Hypothalamus (tissue), 51 donors: Measurements from ENCODE around the gene LRCH3.

Experiments used
- DNase-seq, 51 donors: peaks; one replicate each; lab custom pipeline; 2025; lab: John Stamatoyannopoulos, UW

The LRCH3 gene

DNA sequence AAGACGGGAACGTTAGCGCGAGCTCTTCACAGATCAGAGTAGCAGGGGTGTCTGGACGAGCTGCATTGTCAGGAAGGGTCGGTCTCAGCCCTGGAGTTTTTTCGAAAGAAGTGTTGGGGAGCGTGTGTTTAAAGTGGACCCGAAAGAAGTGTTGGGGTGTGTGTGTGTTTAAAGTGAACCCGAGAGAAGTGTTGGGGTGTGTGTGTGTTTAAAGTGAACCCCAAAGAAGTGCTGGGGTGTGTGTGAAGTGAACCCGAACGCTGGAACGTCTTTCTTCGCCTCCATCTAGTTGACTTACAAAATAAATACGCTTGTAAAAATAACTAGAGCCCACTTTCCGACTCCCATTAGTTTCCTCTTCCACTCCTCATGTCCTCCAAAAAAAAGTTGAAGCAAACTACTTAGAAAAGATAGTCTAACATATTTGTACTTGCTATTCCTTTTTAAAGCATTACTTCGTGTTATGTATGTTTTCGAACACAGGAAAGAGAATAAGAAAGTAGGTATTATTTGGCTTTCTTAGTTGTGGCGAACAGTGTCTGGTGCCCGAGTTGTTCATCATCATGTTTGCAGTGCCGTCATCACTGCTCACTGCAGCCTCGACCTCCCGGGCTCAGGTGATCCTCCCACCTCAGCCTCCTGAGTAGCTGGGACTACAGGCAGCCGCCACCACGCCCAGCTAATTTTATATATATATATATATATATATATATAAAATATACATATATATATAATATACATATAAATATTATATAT, 1.0 kb downstream of the LRCH3 start:
- peak in 3 of 51 donors; percentile 25 to 42 (median 27) for DNase-seq

DNA sequence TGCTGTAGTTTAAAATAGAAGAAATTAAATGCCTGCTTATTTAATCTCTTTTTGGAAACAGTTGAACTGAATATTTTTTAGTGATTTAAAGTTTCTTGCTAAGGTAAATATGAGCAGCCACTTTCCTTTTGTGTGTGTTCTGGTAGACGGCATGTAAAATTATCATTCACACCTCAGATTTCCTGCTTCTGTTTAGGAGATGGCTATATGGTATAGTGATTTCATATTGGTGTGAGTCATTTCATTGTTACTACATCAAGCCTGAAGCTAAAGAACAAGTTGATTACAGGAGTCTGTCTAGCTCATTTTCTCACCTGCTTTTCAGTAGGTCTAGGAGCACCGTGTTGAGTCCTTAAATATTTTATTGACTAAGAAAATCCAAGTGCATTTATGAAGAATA, 2.2 kb downstream of the LRCH3 start:
- no peak for DNase-seq

DNA sequence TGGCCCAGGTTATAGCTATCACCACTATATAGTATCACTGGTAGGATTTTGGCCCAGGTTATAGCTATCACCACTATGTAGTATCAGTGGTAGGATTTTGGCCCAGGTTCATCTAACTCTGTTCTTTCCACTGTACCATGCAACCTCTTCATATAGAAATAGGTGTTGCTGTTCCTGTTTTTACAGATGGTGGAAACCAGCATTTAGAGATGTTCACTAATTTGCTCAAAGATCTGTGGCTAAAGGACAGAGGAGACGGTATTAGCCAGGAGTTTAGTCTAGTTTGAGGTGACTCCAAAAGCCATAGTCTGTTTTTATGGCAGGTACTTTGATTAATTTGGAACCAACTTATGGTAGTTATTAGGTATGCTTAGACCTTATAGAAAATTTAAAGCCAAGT, 3.1 kb downstream of the LRCH3 start:
- no peak for DNase-seq

DNA sequence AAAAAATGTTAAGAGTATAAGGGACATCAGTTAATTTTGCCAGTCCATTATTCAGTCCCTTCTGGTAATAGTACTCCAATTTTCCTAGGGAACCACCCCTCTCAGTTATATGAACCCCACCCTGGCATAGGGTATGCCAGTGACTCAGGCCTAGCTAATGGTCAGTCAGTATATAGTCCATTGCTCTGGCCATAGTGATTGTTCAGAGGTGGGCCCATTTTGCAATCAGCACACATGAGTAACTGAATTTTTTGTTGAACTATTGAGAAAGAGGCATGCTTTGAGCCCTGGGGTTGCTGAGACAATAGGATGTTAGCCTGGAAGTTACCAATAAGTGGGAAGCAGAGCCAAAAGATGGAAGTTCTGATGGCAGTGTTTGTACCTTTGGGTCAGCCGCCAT, 4.1 kb downstream of the LRCH3 start:
- DNase-seq, result no peak

DNA sequence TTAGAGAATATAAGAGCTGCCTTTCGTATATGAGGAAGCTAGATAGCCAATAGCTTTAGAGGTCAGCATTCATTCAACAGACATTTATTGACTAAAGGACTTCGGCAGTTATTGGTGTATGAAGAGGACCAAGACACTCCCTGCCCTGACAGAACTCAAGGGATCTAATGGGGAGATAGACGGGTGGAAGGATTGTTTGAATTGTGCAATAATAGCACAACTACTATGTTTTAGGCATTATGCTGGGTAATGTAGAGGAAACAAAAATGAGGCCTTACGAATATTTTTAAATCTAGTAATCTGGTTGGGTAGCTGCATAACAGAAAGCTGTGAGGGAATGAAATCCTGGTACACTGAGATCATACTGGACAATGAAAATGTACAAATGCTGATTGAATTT, 5.0 kb downstream of the LRCH3 start:
- DNase-seq, result no peak

DNA sequence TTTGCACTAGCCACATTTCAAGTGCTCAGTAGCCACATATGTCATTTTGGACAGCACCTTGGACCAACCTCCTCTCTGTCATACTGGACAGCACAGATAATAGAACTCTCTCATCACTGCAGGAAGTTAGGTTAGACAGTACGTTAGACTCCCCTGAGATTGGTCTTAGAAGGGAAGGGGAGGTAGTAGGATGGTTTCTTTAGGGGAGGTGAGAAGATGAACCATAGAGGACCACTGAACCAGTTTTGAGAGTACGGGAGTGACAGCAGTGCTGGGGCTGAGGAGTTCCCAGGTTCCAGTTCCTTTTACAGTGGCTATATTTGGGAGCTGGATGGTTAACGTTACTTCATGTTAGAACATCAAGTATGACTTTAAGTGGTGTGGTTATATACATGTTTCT, 7.8 kb downstream of the LRCH3 start:
- no peak for DNase-seq

DNA sequence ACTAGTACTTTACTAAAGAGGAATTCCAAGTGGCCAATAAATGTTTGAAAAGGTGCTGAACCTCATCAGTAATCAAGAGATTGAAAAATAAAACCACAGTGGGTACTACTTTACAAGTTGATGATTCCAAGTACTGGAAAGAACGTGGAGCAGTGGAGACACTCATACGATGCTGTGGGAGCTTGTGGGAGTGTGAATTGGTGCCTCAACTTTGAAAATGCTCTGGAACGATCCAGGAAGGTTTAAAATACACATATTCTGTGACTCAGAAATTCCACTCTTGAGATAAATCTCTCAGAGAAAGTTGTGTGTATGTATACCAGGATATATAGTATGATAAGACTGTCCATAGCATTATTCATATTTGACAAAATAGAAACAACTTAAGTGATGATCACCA, 9.3 kb downstream of the LRCH3 start:
- no peak for DNase-seq

DNA sequence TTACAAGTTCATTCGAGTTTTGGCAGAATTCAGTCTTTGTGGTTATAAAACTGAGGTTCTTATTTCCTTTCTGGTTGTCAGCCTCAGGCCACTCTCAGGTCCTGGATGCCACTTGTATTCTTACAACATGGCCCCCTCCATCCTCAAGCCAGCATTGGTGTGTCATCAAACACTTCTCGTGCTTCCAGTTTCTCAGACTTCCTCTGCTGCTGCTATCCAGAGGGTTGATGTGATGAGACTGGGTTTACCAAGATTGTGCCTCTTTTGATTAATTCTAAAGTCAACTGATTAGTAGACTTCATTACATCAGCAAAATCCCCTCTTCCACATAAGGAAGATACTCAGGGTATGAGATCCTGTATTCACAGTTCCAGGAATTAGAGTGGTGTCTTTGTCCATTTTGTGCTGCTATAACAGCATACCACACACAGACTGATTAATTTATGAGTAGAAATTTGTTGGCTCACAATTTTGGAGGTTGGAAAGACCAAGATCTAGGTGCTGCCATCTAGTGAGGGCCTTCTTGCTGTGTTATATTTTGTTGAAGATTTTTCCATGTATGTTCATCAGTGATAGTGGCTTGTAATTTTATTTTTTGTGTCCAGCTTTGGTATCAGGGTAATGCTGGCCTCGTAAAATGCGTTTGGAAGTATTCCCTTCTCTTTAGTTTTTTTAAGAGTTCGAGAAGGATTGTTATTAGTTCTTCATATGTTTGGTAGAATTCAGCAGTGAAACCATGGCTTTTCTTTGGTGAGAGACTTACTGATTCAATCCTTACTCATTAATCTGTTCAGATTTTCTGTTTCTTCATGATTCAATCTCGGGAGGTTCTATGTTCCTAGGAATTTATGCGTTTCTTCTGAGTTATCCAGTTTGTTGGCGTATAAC, 11.1 kb downstream of the LRCH3 start:
- DNase-seq, result no peak

DNA sequence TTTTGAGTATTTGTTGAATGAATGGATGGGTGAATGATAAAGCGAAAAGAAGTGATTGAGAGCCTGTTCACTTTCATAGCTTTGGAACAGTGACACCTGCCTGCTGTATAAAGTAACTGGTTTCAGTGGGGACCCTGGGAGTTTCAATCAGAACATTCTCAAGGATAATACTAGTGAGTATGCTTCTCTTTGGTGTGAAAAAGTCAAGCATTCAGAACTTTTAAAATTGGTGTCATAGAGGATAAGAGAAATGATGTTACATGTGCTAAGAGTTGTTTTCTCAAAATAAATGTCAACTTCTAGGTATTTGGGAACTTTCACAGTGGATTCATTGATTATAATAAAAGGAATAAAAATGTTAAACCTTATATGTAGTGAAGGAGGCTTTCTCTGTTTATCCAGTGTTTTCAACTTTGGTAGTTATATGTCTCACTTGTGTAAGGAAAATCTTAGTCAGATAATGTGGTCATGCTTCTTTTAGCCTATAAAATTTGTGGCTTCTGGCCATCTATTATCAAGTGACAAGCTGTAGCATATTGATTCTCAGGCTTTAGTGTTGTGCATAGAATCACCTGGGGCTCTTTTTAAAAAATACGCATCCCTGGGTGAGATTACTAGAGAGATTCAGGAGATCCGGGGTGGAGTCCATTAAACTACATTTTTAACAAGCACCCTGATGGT, 11.9 kb downstream of the LRCH3 start:
- no peak for DNase-seq

DNA sequence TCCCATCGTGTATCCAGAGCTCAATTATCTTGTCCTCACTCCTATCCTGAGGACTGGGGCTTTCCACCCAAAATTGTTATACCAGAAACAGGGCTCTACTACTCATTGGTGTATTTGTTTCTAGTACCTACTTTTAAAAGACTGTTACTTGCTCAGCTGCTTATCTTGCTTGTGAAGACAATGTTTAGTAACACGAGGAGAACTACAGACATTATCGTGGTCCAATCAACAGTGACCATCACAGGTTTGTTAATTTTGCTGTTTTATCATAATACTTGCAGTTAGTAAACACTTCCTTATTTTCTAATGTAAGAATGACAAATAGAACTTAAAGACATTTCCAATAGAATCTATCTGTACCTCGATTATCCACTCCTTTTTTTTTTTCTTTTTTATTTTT, 13.5 kb downstream of the LRCH3 start:
- no peak for DNase-seq

DNA sequence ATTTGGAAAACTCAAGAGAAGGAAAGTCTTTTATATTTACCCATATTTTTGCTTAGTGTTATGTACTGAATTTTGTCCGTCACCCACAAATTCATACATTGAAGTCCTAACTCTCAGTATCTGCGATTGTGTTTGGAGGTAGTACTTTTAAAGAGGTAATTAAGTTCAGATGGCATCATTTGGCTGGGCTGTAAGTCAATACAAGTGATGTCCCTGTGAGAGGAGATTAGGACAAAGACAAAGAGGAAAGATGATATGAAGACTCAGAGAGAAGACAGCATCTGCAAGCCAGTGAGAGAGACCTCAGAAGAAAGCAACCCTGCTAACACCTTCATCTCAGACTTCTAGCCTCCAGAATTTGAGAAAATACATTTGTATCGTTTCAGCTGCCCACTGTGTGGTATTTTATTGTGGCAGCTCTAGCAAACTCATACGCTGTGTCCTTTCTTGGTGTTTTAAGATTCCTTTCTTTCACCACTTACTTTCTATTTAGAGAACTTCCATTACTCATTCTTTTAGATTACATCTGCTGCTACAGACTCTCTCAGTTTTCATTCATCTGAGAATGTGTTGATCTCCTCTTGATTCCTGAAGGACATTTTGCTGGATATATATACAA, 17.0 kb downstream of the LRCH3 start:
- DNase-seq, result no peak

DNA sequence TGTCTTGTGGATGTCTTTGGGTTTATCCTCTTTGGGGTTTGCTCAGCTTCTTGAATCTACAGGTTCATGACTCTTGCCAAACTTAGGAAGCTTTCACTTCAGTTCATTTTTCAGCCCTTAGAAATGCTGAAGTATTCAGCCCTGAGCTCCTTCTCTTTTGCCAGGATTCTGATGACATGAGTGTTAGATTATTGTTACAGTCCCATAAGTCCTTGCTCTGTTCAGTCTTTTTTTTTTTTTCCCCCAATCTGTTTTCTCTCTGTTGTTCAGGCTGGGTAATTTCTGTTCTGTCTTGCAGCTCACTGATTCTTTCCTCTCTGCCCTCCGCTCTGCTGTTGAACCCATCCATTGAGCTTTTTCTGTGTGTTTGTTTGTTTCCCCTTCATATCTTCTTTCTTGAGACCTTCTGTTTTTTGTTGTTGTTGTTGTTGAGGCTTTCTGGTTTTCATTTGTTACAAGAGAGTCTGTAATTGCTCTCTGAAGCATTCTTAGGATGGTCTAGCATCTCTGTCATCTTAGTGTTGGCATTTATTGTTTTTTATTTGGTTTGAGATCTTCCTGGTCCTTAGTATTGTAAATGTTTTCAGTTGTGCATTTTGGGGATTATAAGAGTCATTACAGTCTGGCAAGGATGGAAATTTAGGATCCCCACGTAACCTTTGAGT, 18.4 kb downstream of the LRCH3 start:
- peak in 1 of 51 donors; percentile 6 for DNase-seq

DNA sequence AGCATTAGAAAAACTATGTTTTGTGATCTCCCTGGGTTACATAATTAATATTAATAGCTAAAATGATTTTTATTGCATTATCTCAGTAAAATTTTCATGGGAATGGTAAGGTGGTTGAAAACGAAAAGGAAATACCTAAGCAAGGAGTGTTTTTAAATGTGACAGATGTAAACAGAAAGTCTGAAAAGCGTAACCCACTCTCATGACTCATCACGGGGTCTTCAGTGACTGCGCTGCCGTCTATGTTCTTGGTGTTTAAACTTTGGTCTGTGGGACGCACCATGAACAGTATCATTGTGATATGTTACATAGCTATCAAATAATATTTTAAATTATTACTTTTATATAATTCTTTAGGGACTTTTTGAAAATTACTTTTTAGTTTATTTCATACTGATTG, 19.8 kb downstream of the LRCH3 start:
- no peak for DNase-seq

DNA sequence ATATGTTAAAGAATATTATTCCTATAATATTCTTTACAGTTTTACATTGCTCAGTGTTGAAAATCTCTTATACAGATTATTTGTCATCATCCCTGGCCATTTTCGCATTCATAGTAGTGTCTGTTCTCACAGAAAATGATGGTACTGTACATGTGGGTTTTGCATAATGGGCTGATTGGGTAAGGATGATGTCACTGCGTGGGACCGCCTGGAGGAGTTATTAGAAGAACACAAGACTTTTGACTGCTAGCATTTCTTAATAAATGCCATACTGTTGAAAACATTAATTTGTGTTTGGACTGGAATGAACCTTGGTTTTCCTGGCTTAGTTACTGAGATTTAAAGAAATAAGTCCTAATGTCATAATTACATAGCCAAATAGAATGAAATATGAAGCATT, 20.3 kb downstream of the LRCH3 start:
- DNase-seq, result peak in 11 of 51 donors; percentile 4 to 48 (median 16)

DNA sequence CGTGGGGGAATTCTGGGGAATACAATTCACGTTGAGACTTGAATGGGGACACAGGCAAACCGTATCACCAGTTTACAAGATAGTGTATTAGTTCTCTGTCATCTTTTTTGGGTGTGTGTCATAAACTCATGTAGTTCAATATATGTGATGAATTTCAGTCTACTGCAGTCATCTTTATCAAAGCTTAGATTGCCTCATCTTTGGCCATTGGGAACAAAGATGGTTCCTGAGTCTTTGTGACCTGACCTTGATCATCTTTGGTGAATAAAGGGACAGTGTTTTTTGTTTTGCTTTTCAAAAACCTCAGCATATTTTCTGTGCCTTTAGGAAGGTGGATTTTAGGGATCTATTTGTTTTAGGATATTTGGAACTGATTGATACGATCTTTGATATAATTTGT, 23.3 kb downstream of the LRCH3 start:
- no peak for DNase-seq

DNA sequence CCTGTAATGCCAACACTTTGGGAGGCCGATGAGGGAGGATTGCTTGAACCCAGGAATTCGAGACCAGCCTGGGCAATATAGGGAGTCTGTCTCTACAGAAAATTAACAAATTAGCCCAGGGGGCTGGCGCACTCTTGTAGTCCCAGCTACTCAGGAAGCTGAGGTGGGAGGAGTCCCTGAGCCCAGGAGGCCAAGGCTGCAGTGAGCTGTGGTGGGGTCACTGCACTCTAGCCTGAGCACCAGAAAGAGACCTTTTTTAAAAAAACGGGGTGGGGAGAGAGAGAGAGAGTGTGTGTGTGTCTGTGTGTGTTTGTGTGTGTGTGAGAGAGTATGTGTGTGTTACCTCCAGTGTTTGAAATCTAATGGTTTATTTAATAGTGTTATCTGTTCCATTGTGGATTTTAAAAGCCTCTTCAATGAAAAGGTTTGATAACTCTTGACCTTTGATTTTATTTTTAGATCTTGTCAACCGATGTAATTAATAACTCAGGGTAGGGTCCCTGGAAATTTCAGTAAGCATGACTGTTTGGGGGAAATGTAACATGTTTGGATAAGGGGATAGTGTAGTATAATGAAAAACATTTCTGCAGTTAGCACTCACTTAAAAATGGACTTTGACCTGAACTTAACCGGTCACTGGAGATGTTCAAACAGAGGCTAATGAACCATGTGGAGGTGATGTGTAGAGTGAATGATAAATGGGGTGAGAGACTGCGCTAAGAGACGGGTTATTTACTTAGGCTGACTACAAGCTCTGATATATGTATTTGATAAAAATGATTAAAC, 29.7 kb downstream of the LRCH3 start:
- DNase-seq, result no peak

DNA sequence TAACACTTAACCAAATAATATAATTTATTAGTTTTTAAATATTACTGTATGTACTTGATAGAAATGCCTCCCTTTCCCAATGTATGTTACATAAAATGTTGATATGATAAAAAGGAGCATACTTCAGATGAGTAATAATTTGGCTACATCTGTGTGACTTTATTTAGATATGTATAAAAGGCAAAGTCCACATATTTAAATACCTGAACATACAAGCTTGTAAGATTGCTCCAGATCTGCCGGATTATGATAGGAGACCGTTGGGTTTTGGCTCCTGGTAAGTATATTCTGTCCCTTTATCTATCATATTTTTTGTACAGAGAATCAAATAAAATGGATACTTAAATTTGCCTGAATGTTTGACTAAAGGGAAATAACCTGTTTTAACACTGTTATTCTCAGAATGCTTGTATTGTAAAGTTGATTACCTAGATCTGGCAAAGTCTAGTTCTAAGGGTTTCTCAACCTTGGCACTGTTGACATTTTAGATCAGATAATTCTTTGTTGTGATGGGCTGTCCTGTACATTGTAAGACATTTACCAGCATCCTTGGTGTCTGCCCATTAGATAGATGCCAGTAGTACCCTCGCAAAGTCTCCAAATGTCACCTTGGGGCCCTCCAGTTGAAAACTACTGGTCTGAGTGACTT, 38.5 kb downstream of the LRCH3 start:
- DNase-seq, result no peak

DNA sequence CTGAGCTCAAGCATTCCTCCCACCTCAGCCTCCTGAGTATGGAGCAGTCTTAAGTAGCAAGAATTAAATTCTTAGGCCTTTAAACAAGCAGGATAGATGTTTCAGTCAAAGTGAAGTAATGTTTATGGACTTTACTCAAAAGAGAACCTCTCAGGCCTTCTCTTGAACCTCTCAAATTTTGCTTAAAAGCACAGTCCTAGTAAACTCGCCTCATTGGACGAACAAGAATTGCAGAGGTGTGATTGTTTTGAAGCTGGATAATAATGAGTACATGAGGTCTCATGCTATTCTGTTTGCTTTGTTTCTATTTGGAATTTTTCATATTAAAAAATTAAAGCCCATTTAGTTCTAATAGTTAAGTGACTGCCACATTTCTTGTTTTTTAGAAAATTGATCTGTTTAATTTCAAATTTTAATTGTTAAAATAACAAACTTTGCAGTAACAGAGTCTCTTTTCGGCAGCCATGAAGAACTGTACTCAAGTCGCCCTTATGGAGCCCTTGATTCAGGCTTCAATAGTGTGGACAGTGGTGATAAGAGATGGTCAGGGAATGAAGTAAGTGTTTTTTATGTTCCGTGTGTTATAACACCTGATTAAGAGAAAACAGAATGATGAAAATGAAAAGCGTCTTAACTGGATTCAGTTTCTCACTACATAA, 39.4 kb downstream of the LRCH3 start:
- DNase-seq, result no peak

DNA sequence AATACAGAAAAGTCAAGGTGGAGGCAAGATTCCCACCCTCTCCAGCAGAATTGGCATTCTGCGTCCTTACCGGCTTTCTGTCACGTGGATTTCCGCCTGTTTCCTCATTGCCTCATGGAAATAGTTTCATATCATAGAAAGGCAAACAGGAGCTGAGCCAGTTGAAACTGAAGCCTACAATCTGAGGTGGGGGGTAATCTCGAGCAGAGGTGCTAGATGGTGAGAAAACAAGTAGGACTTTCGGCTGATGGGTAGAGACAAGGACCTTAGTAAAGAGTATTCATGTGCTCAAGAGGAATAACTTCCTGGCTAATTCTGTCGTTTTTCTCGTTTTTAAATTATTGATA, 39.9 kb downstream of the LRCH3 start:
- DNase-seq, result no peak
